GM10266 (cell line): ENCODE measurements around the gene ZNF79.

ENCODE experiments used
- DNase-seq: peaks from one replicate; pipeline ENCODE4 v3.0.0; 2012; ENCODE audit errors: extremely low spot score
- TF ChIP-seq, protein P1 (sequence below): IDR thresholded peaks from 2 replicates; pipeline ENCODE4 v1.5.1; 2012; ENCODE audit warnings: mild to moderate bottlenecking, low read depth; ENCODE audit not compliant: control insufficient read depth, insufficient read depth; ENCODE audit errors: missing control alignments

Gene ZNF79

DNA sequence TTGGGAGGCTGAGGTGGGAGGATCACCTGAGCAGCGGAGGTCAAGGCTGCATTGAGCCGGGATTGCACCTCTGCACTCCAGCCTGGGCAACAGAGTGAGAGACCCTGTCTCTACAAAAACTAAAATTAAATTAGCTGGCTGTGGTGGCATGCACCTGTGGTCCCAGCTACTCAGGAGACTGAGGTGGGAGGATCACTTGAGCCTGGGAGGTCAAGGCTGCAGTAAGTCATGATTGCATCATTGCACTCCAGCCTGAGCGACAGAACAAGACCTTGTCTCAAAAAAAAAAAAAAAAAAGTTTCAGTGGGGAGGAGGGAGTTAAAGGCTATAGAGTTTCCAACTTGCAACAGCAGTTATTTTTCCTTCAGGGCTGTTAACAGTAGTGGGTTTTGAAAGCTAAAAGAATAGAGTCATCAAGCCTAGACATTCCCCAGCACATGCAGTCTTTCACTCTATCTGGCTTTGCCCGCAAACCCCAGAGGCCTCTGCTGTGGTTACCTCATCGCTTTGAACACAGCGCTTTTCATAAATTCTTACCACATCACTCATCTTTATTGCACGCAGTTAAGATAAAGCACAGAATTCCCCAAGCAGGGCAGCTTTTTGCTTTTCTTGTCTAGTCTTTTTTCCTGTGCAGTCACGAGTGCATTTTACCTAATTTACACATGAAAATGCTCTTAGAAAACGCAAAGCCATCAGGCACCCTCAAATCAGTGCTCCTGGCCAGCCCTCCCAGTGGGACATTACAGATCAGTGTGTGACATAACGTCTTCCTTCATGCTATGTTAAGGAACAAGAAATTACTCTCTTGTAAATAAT lies 35.9 kb upstream of the ZNF79 start:
- peak; percentile 67 for DNase-seq
- TF ChIP-seq, protein P1, sequence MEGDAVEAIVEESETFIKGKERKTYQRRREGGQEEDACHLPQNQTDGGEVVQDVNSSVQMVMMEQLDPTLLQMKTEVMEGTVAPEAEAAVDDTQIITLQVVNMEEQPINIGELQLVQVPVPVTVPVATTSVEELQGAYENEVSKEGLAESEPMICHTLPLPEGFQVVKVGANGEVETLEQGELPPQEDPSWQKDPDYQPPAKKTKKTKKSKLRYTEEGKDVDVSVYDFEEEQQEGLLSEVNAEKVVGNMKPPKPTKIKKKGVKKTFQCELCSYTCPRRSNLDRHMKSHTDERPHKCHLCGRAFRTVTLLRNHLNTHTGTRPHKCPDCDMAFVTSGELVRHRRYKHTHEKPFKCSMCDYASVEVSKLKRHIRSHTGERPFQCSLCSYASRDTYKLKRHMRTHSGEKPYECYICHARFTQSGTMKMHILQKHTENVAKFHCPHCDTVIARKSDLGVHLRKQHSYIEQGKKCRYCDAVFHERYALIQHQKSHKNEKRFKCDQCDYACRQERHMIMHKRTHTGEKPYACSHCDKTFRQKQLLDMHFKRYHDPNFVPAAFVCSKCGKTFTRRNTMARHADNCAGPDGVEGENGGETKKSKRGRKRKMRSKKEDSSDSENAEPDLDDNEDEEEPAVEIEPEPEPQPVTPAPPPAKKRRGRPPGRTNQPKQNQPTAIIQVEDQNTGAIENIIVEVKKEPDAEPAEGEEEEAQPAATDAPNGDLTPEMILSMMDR = no peak

DNA sequence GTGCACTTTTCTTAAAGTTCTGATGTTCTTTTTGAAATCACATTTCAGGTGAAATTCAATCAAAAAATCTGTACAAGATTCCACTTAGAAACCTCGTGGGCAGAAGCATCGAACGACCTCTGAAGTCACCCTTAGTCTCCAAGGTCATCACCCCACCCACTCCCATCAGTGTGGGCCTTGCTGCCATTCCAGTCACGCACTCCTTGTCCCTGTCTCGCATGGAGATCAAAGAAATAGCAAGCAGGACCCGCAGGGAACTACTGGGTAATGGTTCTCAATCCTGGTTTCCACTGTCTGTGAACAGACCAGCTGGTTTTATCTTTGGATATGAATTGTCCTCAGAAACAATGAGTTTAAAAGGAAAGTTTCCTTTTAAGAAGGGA lies 35.3 kb upstream of the ZNF79 start:
- DNase-seq = no peak
- TF ChIP-seq, protein P1 = no peak

DNA sequence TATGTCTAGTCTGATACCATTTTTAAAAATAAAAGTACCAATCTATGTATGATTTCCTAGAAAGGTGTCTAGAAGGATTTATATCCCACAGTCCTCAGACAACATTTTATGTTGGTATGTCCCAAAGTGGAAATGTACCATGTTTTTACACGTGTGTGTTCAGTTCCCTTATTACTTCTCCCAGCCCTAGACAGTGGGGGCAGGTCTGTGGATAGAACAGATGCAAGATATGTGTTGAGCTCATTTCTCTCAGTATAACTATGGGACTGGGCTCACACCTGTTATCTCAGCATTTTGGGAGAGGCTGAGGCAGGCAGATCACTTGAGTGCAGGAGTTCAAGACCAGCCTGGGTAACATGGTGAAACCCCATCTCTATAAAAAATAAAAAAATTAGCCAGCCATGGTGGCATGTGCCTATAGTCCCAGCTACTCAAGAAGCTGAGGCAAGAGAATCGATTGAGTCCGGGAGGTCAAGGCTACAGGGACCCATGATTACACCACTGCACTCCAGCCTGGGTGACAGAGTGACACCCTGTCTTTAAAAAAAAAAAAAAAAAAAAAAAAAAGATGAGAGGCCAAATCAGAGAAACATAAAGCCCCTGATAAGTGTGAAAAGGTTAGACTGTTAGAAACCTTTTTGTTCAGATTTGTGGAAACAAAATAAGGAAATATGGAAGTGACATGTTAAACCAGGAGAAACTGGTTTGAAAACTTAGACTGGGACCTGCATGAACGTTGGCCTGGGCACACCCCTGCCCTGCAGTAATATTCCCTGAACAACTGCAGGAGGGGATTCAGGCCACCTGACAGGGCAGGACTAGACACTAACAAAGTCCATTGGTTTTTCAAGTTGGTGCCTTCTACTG lies 34.6 kb upstream of the ZNF79 start:
- TF ChIP-seq, protein P1 = no peak
- DNase-seq = no peak

DNA sequence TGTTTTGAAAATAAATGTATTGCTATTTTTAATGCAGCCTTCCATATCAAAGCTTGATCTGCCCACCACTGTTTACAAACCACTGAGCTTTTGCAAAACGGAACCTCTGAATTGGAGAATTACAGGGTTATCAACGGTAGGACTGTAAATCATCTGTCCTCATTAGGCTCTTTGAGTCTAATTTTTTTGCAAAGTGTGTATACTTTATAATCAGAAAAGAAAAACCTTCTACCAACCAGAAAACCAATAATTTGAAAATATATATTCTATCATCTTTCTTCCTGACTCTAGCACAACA lies 34.0 kb upstream of the ZNF79 start:
- TF ChIP-seq, protein P1 = no peak
- DNase-seq = no peak

DNA sequence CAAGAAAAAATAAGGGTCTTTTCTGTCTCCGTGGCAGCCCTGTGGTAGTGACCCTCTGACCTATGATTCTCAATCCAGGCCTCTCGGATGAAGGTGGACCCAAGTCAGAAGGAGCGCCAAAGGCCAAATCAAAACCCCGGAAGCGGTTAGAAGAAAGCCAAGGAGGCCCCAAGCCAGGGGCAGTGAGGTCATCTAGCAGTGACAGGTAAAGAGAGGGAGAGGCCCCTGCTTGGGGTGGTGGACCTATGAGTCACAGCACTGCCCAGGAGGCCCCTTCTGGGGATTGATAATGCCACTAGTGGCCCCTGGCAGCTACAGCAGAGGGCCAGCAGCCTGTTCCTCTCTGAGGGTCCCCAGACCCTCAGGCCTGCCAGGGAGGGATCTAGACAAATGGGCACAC lies 33.6 kb upstream of the ZNF79 start:
- TF ChIP-seq, protein P1 = no peak

DNA sequence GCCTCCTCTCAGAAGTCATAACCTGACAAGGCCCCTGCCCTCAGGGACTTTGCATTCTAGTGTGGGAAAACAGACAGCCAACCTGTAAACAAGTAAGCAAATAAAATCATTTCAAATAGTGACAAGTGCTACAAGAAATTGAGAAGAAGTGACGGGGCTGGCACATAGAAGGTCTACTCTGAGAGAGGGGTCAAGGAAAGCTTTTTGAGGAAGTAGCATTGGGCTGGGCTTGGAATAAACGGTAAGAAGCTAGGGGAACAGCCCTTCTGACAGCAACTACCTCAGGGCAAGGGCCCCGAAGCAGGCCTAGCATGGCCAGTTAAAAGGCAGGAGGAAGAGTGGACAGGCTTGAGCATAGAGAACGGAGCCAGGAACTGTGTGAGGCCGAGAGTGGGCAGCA lies 32.0 kb upstream of the ZNF79 start:
- DNase-seq = no peak
- TF ChIP-seq, protein P1 = no peak

More for the DNA sequence above, 33.6 kb upstream of the ZNF79 start:
- no peak for DNase-seq

DNA sequence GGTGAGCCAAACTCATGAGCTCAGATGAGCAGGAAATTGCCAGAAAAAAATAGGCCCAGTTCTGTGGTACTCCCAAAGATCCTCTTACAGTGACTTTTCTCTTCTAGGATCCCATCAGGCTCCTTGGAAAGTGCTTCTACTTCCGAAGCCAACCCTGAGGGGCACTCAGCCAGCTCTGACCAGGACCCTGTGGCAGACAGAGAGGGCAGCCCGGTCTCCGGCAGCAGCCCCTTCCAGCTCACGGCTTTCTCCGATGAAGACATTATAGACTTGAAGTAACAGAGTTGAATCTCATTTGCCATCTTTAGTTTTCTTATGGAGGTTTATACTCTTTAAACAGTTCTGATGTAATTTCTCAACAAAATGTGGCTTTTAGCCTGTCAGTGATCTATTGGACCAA lies 31.2 kb upstream of the ZNF79 start:
- TF ChIP-seq, protein P1 = no peak
- no peak for DNase-seq
